KMS-11 (cell line): Measurements from ENCODE around the gene CAMSAP1.

Experiments
- H2AFZ ChIP-seq: fragments of 200-600 bp; sonication (generic); 2 replicates; pipeline ENCODE4 v1.6.1; 2016; ENCODE audit warnings: antibody characterized with exemption, mixed run types, low read depth
- H3K27ac ChIP-seq: fragments of 200-600 bp; sonication (generic); 2 replicates; pipeline ENCODE4 v1.6.1; 2016; ENCODE audit warnings: mild to moderate bottlenecking, mixed run types
- H3K27me3 ChIP-seq: fragments of 200-600 bp; sonication (generic); 2 replicates; pipeline ENCODE4 v1.6.1; 2017; ENCODE audit warnings: mild to moderate bottlenecking, low read depth, mixed run types, moderate library complexity; ENCODE audit not compliant: insufficient read depth
- H3K36me3 ChIP-seq: fragments of 200-600 bp; sonication (generic); 2 replicates; pipeline ENCODE4 v1.6.1; 2017; ENCODE audit warnings: mild to moderate bottlenecking, mixed run types; ENCODE audit not compliant: insufficient read depth
- H3K4me1 ChIP-seq: fragments of 200-600 bp; sonication (generic); 2 replicates; pipeline ENCODE4 v1.6.1; 2016; ENCODE audit warnings: mild to moderate bottlenecking, low read depth, mixed run types; ENCODE audit not compliant: poor library complexity, severe bottlenecking
- H3K4me2 ChIP-seq: fragments of 200-600 bp; sonication (generic); 2 replicates; pipeline ENCODE4 v1.7.0; 2016; ENCODE audit warnings: mild to moderate bottlenecking, mixed run types
- H3K4me3 ChIP-seq: fragments of 200-600 bp; sonication (generic); IDR thresholded peaks from 2 replicates; pipeline ENCODE4 v1.6.1; 2017; ENCODE audit warnings: low read depth, low read length, mixed read lengths; ENCODE audit not compliant: insufficient read depth
- H3K79me2 ChIP-seq: fragments of 200-600 bp; sonication (generic); 2 replicates; pipeline ENCODE4 v1.6.1; 2016; ENCODE audit warnings: low read depth, mixed run types; ENCODE audit not compliant: insufficient read depth
- H3K9ac ChIP-seq: fragments of 200-600 bp; sonication (generic); 2 replicates; pipeline ENCODE4 v1.6.1; 2016; ENCODE audit warnings: mild to moderate bottlenecking, mixed run types
- H4K20me1 ChIP-seq: fragments of 200-600 bp; sonication (generic); 2 replicates; pipeline ENCODE4 v1.6.1; 2016; ENCODE audit warnings: mild to moderate bottlenecking, mixed run types; ENCODE audit not compliant: insufficient read depth
- CTCF ChIP-seq: fragments of 200-600 bp; sonication (generic); conservative IDR thresholded peaks from 2 replicates; pipeline ENCODE4 v1.6.1; 2017; ENCODE audit warnings: low read depth, mild to moderate bottlenecking, antibody characterized with exemption, low read length, moderate library complexity, mixed read lengths

CAMSAP1 gene

GRCh38 chr9:135839516-135839915 lies 67.8 kb downstream of the CAMSAP1 start:
- Histone ChIP-seq H4K20me1 (no peaks in the 10 kb centered on the region), H3K4me1 (no peaks in the 10 kb centered on the region), H3K79me2 (no peaks in the 10 kb centered on the region), H3K27me3 (no peaks in the 10 kb centered on the region), H3K27ac (no peak overlapping the region), H2AFZ (no peak overlapping the region), H3K4me3 (no peak overlapping the region), H3K36me3 (no peaks in the 10 kb centered on the region), H3K9ac (no peak overlapping the region), H3K4me2 (no peak overlapping the region)
- TF ChIP-seq CTCF = no peak

GRCh38 chr9:135835131-135835530 lies 72.2 kb downstream of the CAMSAP1 start:
- no peak overlapping the region for H3K27ac ChIP-seq
- H2AFZ ChIP-seq = no peak overlapping the region
- H3K36me3 ChIP-seq = no peaks in the 10 kb centered on the region
- no peaks in the 10 kb centered on the region for H3K27me3 ChIP-seq
- no peak overlapping the region for H3K9ac ChIP-seq
- no peaks in the 10 kb centered on the region for H4K20me1 ChIP-seq
- H3K4me3 ChIP-seq = no peak overlapping the region
- no peak for TF ChIP-seq CTCF
- no peak overlapping the region for H3K4me2 ChIP-seq
- H3K4me1 ChIP-seq = no peaks in the 10 kb centered on the region
- no peaks in the 10 kb centered on the region; the same call in 1 of the 2 replicates for H3K79me2 ChIP-seq

GRCh38 chr9:135833864-135834263 lies 73.5 kb downstream of the CAMSAP1 start:
- Histone ChIP-seq H3K4me2 (no peak overlapping the region), H4K20me1 (no peaks in the 10 kb centered on the region), H3K27ac (no peak overlapping the region), H3K27me3 (no peaks in the 10 kb centered on the region), H3K9ac (no peak overlapping the region), H3K4me1 (no peaks in the 10 kb centered on the region), H3K79me2 (no peaks in the 10 kb centered on the region; the same call in 1 of the 2 replicates), H3K4me3 (no peak overlapping the region), H2AFZ (no peak overlapping the region), H3K36me3 (no peaks in the 10 kb centered on the region)
- TF ChIP-seq CTCF = no peak

GRCh38 chr9:135830496-135830895 lies 76.8 kb downstream of the CAMSAP1 start:
- Histone ChIP-seq H4K20me1 (no peaks in the 10 kb centered on the region), H3K36me3 (no peaks in the 10 kb centered on the region), H3K4me2 (no peak overlapping the region), H2AFZ (no peak overlapping the region), H3K9ac (no peak overlapping the region), H3K4me3 (no peak overlapping the region), H3K4me1 (no peaks in the 10 kb centered on the region), H3K27me3 (no peaks in the 10 kb centered on the region), H3K27ac (no peak overlapping the region), H3K79me2 (no peaks in the 10 kb centered on the region; the same call in 1 of the 2 replicates)
- TF ChIP-seq CTCF = no peak
